Stimulated activated CD4-positive, alpha-beta T cell treated with anti-CD3 and anti-CD28 coated beads, Interleukin-15, amount 100 ng/mL, for 1 hour (primary cell): ENCODE measurements around the gene CCND3.
"Not testable (repeated sequence)": the region's sequence is repeated elsewhere in the genome, so short reads cannot be mapped to it uniquely, and the experiment has no call there.

ENCODE experiments used
- DNase-seq, 2 donors: peaks; one replicate each; pipeline ENCODE4 v3.0.0-alpha.2; 2020; ENCODE audit warnings: low read depth in 1 of 2, low spot score in 1 of 2

The CCND3 gene

DNA sequence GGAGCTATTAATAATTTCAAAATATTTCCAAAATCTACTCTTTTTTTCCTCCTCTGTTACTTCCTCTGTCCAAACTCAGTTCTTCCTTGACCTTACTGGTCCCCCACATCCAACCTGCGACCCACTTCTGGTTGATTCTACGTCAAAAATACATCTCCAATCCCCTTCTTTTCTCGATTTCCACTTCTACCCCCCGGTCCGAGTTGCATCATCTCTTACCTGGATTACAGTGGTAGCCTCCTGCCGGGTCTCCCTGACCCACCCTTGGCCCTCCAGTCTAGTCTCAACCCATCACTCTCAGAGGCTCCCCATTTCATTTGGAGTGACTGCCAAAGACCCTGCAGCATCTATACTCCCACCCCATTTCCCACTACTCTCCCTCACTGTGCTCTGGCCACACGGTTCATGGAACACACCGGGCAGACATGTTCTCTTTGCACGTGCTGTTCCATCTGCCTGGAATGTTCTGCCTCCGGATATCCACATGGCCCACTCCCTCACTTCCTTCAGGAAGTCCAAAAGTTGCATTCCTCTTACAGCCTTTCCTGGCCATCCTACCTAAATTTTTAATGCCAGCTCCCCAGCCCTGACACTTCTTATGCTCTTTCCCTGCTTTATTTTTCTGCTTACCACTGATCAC lies 6.1 kb upstream of the CCND3 start:
- DNase-seq, result no peak

DNA sequence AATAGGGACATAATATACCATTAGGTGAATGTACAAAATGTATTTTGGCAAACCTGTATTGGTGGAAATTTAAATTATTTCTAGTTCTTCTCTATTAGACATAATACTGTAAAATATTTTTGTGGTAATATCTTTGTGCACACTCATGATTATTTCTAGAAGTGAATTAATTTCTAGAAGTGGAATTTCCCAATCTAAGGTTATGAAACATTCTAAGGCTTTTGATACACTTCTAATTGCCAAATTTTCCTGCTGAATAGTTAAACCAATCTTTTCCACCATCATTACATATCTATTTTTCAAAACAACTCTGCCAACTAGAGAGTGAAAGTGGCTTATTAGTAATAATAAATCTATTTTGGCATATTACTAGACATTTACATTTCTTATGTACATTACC lies 1.8 kb upstream of the CCND3 start:
- no peak for DNase-seq

DNA sequence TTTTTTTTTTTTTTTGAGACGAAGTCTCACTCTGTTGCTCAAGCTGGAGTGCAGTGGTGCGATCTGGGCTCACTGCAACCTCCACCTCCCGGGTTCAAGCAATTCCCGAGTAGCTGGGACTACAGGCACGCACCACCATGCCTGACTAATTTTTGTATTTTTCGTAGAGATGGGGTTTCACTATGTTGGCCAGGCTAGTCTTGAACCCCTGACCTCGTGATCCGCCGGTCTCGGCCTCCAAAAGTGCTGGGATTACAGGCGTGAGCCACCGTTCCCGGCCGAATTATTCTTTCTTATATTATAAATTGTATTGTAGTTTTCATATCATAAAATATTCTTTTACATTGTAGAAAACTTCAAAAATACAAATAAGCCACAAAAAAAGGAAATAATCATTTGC lies 1.3 kb upstream of the CCND3 start:
- DNase-seq, result not testable (repeated sequence)

DNA sequence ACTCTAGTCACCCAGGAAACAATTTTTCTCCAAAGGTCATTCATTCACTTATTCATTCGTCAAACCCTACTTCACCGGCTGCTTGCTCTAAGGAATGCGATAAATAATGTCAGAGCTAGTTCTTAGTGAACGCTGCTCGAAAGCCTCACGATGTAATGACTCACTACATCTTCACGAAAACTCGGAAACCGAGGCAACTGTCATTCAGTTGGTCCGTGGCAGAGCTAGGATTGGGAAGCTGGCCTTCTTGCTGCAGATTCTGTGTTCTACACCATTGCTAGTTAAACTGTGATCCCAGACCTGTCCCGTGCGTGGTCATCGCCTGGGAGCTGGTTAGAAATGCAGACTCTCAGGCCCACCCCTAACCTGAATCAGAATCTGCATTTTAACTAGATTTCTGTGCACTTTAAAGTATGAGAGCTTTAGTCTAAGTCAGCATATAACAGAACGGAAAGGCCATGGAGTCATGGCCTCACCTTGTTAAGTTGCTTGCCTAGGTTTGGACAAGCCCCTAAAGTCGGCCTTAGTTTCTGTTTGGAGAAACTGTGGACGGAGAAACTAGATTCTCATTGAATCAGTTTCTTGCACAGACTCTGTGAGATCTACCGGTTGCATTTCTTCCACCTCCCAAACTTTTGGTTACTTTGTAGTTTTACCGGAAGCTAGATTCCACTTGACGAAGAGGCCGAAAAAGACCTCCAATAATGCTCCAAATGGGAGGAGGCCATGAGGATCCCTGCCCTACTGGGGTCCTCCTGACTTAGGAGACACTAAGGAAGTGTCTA lies 651 bp upstream of the CCND3 start:
- DNase-seq, result no peak

DNA sequence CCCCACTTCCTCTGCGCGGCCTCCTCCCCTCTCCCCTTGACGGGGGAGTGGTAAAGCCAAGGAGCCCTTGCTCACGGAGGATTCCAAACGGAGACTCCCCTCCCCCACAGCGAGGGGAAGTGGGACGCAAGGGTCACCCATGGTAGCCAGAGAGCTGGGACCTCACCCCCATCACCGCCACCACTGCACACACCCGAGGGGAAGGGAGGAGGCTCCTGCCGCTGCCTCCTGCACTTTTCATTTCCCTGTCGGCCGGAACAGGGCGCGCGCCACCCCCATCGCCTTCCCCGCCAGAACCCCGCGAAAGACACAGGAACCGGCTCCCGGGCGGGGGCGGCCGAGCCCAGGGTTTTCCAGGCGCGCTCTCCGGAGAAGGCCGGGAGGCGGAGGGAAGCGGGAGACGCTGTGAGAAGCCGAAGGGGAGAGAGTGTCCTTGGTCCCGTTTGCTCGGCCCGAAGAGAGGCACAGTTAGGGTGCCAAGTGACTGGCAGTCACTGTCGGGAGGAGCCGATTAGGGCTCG lies 789 bp downstream of the CCND3 start:
- no peak for DNase-seq

DNA sequence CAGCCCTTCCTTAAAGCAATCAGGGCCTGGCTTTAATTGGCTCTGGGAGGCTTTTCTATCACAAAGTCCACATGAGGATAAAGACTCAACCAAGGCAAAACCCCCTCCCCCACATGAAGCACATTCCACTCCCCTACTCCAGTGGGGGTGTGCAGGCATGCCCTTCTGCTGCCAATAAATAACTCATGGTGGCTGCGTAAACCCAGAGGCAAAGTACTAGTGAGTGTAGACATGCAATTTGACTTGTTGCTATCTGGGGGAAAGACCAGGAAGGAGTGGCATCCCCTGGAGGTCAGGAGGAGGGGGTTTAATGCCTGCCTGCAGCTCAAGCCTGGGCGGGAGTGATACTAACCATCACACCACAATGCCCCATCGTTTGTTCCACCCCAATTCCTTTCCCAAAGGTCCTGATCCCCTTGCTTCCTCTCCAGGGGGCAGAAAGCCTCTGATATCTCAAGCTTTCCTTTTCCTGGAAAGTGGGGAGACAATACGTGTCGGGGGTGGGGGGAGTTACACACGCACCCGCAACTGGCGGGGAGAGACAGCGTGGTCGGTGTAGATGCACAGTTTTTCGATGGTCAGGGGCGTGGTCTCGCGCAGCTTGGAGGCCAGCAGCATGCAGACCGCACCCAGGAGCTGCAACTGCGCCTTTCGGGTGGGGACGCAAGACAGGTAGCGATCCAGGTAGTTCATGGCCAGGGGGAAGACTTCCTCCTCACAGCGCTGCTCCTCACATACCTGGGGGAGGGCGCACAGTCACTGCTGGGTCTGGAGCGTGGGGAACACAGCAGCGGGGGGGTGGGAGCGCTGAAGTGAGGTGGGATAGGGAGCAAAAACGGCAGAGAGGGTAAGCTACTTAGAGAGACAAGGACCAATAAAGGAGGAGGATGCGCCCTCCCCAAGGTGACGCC lies 1.5 kb downstream of the CCND3 start:
- no peak for DNase-seq

DNA sequence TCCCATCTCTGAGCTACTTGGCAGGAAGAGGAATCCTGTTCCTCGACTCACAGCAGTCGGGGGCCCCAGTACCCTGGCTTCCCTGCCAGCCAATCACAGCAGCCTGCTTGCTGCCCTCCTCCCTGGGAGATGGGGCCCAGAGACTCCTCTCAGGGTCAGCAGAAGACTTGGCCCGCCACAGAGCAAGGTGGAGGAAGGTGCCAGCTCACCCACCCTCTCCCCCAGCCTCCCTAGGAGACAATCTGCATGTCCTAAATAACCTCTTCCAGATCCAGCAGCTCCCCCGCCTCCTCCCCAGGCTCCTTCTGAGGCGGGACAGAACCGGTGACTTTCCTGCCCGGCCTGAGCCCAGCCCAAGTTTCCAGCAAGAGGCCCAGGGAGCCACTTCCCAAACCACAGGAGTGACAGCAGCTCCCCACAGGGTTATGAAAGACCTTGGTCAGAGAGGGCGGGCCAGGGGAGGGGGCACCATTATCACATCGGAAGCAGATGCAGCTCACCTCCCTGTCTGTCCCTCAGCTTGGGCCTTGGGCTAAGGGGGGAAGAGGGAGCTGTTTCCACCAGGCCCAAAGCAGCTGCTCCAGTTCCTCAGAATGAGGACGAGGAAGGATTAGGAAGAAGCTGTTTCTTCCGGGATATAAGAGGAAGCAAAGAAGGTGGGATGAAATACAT lies 2.3 kb downstream of the CCND3 start:
- DNase-seq, result no peak

DNA sequence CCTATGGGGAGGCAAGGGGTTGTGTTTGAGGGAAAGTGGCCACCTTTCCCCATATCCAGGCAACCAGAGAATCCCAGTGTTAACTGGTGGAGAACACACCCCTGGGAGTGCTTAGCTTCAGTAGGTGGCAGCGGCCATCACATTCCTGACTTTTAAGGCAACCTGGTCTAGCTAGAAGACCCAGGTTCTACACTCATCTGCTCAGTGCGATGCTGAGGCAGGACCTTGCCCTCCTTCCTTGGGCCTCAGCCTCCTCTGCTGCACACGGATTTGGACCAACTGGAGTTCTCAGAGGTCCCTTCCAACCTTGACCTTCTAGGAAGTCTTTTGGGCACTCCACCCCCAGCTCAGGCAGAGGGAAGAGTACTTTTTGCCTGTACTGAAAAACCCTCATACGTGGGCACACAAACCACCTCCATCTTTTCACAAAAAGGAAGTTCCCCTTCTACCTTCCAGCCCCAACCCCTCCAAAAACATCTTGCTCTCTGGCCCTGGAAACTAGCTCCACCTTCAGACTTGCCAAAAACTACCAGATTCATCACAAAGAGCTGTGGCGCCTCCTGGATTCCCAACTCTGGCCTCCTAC lies 2.9 kb downstream of the CCND3 start:
- no peak for DNase-seq

DNA sequence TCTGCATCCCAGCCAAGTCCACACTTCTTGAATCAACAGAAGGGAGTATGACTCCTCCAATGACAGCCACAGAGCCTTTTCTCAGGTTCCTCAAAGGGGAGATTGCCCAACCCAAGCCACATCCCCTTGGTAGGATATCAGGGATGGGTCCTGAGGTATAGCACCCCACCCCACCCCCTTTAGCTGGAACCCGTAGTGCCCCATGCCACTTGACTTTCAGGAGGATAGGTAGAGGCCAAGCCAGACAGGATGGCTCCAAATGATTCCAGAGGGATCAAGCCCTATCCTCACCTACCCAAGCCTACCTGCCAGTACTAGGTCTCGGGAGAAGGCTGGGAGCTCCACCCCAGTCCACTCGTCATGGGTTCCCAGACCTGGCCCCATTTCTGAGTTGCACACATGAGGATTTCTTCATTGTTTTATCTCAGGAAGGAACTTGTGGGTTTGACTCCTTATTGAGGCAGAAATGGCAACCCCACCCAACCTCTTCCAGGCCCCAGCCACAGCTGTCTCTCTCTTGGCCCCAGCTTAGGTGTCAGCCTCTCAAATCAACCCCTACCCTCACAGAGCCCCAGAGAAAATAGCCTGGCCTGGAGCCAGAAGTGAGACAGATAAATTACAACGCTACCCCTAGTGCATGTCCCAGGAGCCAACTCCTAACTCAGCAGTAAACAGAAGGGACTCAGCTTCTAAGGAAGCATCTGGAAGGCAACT lies 3.6 kb downstream of the CCND3 start:
- DNase-seq, result peak in 1 of 2 donors; percentile 32

DNA sequence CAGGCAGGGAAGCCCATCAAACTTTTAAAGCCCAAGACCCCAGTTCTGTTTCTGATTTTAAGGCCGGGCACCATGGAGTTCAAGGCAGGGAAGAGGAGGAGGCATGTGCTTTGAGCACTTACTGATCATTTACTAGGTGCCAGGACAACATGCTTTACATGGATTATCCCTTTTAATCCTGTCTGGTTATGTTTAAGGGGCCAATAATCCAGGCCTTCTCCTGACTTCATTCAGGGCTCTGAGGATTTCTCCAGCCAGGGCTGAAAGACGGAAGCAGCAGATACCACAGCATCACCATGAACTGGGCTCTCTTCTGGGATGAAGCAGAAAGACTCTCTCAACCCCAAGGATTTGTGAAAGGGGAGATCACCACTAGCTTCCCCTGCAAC lies 4.1 kb downstream of the CCND3 start:
- DNase-seq, result no peak

DNA sequence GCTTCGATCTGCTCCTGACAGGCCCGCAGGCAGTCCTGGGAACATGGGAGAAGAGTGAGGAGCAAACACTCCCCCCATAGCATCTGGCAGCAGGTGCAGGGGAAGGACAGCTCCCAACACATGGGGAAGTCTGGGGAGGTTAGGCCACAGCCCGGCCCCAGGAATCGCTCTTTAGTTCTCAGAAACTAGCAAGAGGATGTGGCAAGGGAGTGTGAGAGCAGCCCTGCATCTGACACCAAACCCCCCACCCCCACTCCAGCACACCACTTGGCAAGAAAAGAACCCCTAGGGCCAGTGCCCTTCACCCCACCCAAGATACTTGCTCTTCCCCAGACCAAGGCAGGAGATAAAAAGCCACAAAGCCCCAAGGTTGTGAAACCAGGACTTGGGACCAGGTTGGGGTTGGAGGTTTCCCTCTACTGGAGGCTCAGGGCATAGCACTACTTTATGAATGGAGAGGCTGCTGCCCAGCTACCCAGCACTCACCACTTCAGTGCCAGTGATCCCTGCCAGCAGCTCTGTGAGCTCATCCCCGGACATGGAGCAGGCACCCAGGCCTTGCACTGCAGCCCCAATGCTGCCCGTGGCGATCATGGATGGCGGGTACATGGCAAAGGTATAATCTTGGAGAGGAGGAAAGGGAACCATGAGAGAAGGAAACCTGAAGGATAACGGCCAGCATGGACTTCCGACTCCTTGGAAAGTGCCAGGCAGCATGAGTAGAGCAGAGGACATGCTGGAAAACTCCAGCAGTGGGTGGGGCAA lies 5.4 kb downstream of the CCND3 start:
- DNase-seq, result peak in 1 of 2 donors; percentile 55

DNA sequence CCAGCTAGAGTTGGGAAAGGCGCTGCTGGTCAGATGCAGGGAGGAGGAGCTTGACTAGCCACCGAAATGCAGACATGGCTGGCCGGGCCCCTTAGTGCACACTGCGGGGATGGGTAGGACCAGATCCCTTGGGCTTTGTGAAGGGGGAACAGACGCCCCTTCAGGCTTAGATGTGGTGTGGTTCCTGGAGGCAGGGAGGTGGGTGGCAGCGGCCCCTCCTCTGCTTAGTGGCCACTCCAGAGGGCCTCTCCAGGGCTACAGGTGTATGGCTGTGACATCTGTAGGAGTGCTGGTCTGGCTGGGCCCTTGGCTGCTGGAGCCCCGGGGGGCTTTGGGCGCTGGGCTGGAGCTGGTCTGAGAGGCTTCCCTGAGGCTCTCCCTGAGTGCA lies 5.9 kb downstream of the CCND3 start:
- no peak for DNase-seq

DNA sequence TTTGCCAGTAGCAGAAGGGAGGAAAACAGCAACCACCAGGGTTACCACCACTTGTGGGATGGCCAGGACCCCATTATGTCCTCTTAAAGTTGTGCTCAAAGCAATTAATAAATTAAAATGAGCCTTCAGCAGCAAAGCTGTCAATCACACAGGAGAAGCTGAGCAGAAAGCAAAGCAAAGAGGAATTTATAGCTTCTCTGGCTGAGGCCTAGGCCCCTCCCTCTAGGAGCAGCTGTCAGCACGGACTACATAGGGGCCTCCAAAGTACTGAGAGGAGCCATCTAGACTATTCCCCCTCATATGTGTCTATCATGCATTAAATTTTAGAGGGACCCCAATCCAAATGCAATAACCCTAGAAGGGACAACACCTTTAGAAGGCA lies 6.4 kb downstream of the CCND3 start:
- DNase-seq, result no peak

DNA sequence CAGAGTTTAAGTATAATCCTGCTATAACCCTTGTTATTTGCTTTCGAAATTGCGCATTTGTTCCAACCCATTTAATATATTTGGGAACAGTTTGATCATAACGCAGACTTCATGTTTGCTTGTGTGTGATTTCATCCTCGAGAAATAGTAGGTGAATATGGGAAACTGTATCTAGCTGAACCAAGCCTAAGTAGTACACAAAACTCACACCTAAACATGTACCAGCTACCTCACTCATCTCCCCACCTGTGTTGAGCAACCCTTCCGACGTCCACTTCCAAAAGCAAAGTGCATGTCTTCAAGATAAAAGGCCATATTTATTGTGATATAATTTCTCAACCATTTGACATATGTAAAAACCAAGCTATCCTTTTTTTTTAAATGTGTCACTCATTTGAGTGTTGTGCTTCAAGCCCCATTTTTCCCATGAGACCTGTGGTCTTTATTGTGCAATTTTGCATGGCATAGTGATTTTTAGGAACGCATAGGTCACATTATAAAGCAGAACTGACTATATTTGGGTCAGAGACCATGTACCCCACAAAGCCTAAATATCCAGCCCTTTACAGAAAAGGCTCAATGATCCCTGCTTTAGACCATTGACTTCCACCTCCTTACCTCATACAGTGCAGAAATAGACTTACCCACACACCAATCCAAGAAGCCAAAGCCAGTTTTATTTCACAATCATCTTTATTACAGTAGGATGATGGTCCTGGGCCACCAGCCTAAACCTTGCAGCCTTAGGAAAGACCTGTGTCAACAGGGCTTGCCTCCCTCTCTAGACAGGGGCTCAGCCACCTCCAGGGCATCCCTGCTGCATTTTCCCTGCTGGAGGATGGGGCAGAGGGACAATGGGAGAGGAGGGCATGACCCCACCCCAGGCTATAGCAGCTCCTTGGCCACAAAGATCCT lies 7.1 kb downstream of the CCND3 start:
- DNase-seq, result no peak

DNA sequence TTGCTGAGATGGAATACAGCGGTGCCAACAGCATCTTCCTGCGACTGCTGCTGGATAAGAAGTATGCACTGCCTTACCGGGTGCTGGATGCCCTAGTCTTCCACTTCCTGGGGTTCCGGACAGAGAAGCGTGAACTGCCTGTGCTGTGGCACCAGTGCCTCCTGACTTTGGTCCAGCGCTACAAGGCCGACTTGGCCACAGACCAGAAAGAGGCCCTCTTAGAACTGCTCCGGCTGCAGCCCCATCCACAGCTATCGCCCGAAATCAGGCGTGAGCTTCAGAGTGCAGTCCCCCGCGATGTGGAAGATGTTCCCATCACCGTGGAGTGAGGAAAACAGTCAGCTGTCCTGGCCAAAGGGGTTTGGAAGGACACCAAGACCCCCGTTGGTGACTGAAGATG lies 9.2 kb downstream of the CCND3 start:
- no peak for DNase-seq

DNA sequence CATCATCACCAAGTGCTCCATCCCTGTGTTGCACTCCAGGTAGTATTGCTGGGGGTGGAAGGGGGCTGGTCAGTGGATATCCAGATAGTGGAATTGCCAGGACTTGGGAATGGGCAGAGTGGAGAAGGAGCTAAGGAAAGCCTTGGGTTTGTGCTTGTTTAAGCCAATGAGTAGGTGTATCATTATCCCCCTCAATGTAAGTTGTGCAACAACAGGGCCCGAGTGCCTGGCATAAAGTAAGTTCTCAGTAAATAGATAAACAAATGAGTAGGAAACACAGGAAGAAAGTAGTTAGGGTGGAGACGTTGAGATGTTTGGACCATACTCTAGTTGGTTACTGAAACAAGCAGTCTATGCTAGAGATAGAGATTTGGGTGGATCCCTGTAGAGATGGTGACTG lies 9.8 kb downstream of the CCND3 start:
- DNase-seq, result no peak

DNA sequence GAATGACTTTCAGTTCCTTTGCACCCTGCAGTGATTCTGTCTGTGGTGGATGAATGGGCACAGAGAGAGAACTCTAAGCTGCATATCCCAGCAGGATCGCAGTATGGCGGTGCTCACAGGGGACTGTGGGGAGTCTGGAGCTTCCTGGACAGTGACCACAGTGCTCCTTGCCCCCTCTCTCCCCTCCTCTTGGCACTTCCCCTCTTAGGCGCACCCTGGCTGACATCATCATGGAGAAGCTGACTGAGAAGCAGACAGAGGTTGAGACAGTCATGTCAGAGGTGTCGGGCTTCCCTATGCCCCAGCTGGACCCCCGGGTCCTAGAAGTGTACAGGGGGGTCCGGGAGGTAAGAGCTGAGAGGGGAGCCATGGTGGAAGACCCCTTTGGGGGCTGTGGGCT lies 11.7 kb downstream of the CCND3 start:
- DNase-seq, result no peak

DNA sequence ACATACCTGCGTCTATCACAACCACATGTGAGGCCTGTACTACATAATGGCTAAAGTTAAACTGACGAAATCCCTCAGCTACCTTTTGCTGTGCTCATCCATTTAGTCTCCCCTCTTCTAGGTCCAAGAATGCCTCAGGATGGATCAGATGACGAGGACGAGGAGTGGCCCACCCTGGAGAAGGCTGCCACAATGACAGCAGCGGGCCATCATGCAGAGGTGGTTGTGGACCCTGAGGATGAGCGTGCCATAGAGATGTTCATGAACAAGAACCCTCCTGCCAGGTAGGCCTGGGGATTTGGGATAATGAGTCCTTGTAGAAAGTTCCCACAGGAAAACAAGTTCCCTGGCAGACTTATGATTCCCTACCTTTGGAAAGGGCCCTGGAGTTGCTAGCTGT lies 14.4 kb downstream of the CCND3 start:
- DNase-seq, result no peak
